SK-N-MC (cell line): ENCODE data around the gene CRACR2A.

Experiments
- EZH2 ChIP-seq: fragments of 200-600 bp; sonication (generic); IDR thresholded peaks from one replicate; pipeline ENCODE4 v1.6.1; 2017; ENCODE audit warnings: antibody characterized with exemption
- FOXP2 ChIP-seq: optimal IDR thresholded peaks from 2 replicates; pipeline ENCODE3; 2011; ENCODE audit warnings: mild to moderate bottlenecking, moderate library complexity; ENCODE audit not compliant: insufficient read depth; ENCODE audit errors: extremely low read length, control extremely low read depth
- POLR2AphosphoS5 ChIP-seq: IDR thresholded peaks from 2 replicates; pipeline ENCODE4 v1.6.1; 2012; ENCODE audit warnings: mild to moderate bottlenecking, low read depth, low read length, borderline replicate concordance

GRCh38 chr12:3614806-3615466 lies 138.0 kb downstream of the CRACR2A start:
- TF ChIP-seq EZH2 (no peak), POLR2AphosphoS5 (no peak), FOXP2 (no peak)
